ENCODE measurements around the gene DPP7. TPM values are rescaled to one million over a fixed set of nuclear protein-coding genes. Genes with fewer than 3 reads are reported as not detected.

The DPP7 gene
- total RNA-seq, 6 donors from 2014 or later, result 108 to 394 (median 229) TPM

DNA sequence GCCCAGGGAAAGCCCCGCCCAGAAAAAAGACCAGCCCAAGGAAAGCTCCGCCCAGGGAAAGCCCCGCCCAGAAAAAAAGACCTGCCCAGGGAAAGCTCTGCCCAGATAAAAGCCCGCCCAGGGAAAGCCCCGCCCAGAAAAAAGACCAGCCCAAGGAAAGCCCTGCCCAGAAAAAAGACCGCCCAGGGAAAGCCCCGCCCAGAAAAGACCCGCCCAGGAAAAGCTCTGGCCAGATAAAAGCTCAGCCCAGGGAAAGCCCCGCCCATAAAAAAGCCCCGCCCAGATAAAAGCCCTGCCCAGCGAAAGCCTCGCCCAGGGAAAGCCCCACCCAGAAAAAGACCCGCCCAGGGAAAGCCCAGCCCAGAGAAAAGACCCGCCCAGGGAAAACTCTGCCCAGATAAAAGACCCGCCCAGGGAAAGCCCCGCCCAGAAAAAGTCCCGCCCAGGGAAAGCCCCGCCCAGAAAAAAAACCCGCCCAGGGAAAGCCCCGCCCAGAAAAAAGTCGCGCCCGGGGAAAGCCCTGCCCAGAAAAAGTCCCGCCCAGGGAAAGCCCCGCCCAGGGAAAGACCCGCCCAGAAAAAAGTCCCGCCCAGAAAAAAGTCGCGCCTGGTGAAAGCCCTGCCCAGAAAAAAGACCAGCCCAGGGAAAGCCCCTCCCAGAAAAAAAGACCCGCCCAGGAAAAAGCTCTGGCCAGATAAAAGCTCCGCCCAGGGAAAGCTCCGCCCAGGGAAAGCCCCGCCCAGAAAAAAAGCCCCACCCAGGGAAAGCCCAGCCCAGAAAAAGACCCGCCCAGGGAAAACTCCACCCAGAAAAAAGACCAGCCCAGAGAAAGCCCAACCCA lies 36.3 kb upstream of the DPP7 start:
- no peak for ATAC-seq (ENCODE audit: low FRiP score in 2 of 2)
- H3K27me3 ChIP-seq, result peaks cover 0 to 9% (median 0%) of the 10 kb centered on the region in 4 donors
- 29 to 34% methylated on average over 33 to 34 of the region's 34 CpGs for WGBS, 2 donors

GRCh38 chr9:137149942-137150616 lies 35.5 kb upstream of the DPP7 start:
- Histone ChIP-seq H3K4me1 (no peaks in the 10 kb centered on the region), H3K27me3 (peaks cover 0 to 8% (median 0%) of the 10 kb centered on the region in 4 donors), H3K27ac (no peak overlapping the region), H3K9me3 (peaks cover 0 to 6% (median 0%) of the 10 kb centered on the region in 4 donors), H3K4me3 (no peak overlapping the region), H3K36me3 (no peaks in the 10 kb centered on the region)
- DNase-seq (peak in 1 of 2 donors; percentile 20), ATAC-seq (ENCODE audit: low FRiP score in 2 of 2) (no peak)
- no peak for TF ChIP-seq POLR2AphosphoS5 (IDR thresholded peaks at IDR 0.05)
- TF ChIP-seq EP300 (IDR thresholded peaks at IDR 0.05), result no peak
- TF ChIP-seq POLR2A (IDR thresholded peaks at IDR 0.05), result no peak
- TF ChIP-seq, protein P1, sequence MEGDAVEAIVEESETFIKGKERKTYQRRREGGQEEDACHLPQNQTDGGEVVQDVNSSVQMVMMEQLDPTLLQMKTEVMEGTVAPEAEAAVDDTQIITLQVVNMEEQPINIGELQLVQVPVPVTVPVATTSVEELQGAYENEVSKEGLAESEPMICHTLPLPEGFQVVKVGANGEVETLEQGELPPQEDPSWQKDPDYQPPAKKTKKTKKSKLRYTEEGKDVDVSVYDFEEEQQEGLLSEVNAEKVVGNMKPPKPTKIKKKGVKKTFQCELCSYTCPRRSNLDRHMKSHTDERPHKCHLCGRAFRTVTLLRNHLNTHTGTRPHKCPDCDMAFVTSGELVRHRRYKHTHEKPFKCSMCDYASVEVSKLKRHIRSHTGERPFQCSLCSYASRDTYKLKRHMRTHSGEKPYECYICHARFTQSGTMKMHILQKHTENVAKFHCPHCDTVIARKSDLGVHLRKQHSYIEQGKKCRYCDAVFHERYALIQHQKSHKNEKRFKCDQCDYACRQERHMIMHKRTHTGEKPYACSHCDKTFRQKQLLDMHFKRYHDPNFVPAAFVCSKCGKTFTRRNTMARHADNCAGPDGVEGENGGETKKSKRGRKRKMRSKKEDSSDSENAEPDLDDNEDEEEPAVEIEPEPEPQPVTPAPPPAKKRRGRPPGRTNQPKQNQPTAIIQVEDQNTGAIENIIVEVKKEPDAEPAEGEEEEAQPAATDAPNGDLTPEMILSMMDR (IDR thresholded peaks at IDR 0.05), result no peak
- 55 to 60% methylated on average over 16 to 20 of the region's 20 CpGs for WGBS, 2 donors

More for the DNA sequence above, 36.3 kb upstream of the DPP7 start:
- no peak overlapping the region for H3K4me3 ChIP-seq
- H3K36me3 ChIP-seq, result no peaks in the 10 kb centered on the region
- no peaks in the 10 kb centered on the region for H3K4me1 ChIP-seq
- peaks cover 0 to 6% (median 0%) of the 10 kb centered on the region in 4 donors for H3K9me3 ChIP-seq
- H3K27ac ChIP-seq, result no peak overlapping the region
- TF ChIP-seq POLR2AphosphoS5 (IDR thresholded peaks at IDR 0.05) (no peak), POLR2A (IDR thresholded peaks at IDR 0.05) (no peak)
- DNase-seq, result peak in 1 of 2 donors; percentile 38

GRCh38 chr9:137149363-137149762 lies 34.8 kb upstream of the DPP7 start:
- Histone ChIP-seq H3K9me3 (peaks cover 0 to 6% (median 0%) of the 10 kb centered on the region in 4 donors), H3K4me3 (no peak overlapping the region), H3K4me1 (no peaks in the 10 kb centered on the region), H3K27ac (no peak overlapping the region), H3K27me3 (peaks cover 0 to 8% (median 0%) of the 10 kb centered on the region in 4 donors), H3K36me3 (no peaks in the 10 kb centered on the region)
- DNase-seq (peak in 1 of 2 donors; percentile 3), ATAC-seq (ENCODE audit: low FRiP score in 2 of 2) (no peak)
- 84 to 91% methylated on average over 4 to 5 of the region's 5 CpGs for WGBS, 2 donors
- TF ChIP-seq EP300 (IDR thresholded peaks at IDR 0.05) (no peak), POLR2AphosphoS5 (IDR thresholded peaks at IDR 0.05) (no peak), POLR2A (IDR thresholded peaks at IDR 0.05) (no peak)
- TF ChIP-seq, protein P1 (IDR thresholded peaks at IDR 0.05), result no peak

DNA sequence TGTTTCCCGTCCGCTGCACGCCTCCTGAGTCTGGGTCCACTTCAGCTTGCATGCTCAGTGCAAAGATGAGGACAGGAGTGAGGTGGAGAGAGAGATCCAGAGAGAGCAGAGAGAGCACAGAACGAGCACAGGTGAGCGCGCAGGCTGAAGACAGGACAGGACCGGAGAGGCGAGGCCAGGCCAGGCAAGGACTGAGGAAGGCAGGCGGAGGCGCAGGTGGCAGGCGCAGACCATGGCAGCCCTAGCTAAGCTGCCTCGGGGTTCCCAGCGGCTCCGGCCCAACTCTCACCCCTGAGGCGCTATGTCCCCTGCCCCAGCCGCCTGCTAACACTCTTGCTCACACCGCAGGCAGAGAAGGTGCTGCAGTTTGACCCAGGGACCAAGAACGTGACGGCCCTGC lies 34.1 kb upstream of the DPP7 start:
- Histone ChIP-seq H3K27me3 (peaks cover 0 to 8% (median 0%) of the 10 kb centered on the region in 4 donors), H3K36me3 (no peaks in the 10 kb centered on the region), H3K27ac (no peak overlapping the region), H3K4me3 (no peak overlapping the region), H3K9me3 (peaks cover 0 to 6% (median 0%) of the 10 kb centered on the region in 4 donors), H3K4me1 (no peaks in the 10 kb centered on the region)
- TF ChIP-seq, protein P1 (IDR thresholded peaks at IDR 0.05), result no peak
- no peak for TF ChIP-seq EP300 (IDR thresholded peaks at IDR 0.05)
- no peak for TF ChIP-seq POLR2AphosphoS5 (IDR thresholded peaks at IDR 0.05)
- no peak for TF ChIP-seq POLR2A (IDR thresholded peaks at IDR 0.05)
- DNase-seq (peak in 1 of 2 donors; percentile 59), ATAC-seq (ENCODE audit: low FRiP score in 2 of 2) (no peak)
- 74 to 76% methylated on average over 14 to 19 of the region's 19 CpGs for WGBS, 2 donors

DNA sequence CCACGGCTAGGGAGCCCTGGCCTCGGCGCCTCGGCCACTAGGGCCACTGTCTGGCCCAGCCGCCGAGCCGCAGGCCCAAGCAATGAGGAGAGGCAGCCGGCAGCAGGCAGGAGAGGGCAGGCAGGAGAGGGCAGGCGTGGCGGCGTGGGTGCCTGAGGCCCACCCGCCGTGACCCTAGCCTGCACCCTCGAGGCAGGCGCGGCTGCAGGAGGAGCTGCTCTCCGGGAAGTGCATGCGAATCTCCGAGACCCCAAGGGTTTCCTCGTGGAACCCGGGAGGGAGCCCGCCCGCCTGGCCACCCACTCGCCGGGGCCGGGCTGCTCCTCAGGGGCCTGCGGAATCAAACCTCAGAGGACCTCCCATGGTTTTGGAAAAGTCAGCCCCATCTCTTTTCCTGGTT lies 33.7 kb upstream of the DPP7 start:
- peak in 1 of 2 donors; percentile 72 for DNase-seq
- H3K36me3 ChIP-seq, result no peaks in the 10 kb centered on the region
- no peak for ATAC-seq (ENCODE audit: low FRiP score in 2 of 2)
- H3K4me3 ChIP-seq, result no peak overlapping the region
- peaks cover 0 to 6% (median 0%) of the 10 kb centered on the region in 4 donors for H3K9me3 ChIP-seq
- peaks cover 0 to 8% (median 0%) of the 10 kb centered on the region in 4 donors for H3K27me3 ChIP-seq
- no peaks in the 10 kb centered on the region for H3K4me1 ChIP-seq
- no peak overlapping the region for H3K27ac ChIP-seq
- 63 to 73% methylated on average over 15 to 27 of the region's 27 CpGs for WGBS, 2 donors
- TF ChIP-seq POLR2A (IDR thresholded peaks at IDR 0.05), result no peak

Data from upper lobe of left lung (tissue), 6 donors.